HepG2 (cell line): ENCODE measurements around the gene CSN3. TPM values are rescaled to one million over a fixed set of nuclear protein-coding genes. Genes with fewer than 3 reads are reported as not detected.
A peak's percentile ranks its signal among the peaks of the same experiment; 100 is the strongest.

Experiments used
- ATAC-seq: fragments of 200-7000 bp; cut with Tn5 transposase; 3 replicates; pipeline ENCODE4 v1.9.1; 2020; ENCODE audit warnings: mild to moderate bottlenecking, moderate library complexity
- BruUV-seq: library from RNA; stranded (reverse); fragments of 400-500 nt; replicated peaks from 2 replicates; lab custom pipeline; 2021; lab: Mats Ljungman, UMichigan
- CTCF ChIA-PET: fragments of 300-600 bp; formaldehyde crosslinking; extraction: SDS; loops from one replicate; lab custom pipeline; 2021; ENCODE audit warnings: low total read pairs, inconsistent platforms, low intra/inter-chr PET ratio; lab: Yijun Ruan, JAX
- POLR2A ChIA-PET: fragments of 350-600 bp; sonication (Branson Sonifier 250); formaldehyde crosslinking; loops from one replicate; lab custom pipeline; 2020; ENCODE audit warnings: antibody characterized with exemption, inconsistent platforms; lab: Yijun Ruan, JAX
- DNase-seq: peaks from one replicate; pipeline ENCODE4 v3.0.0-alpha.2; 2015; ENCODE audit warnings: low spot score
- FAIRE-seq: peaks from 3 replicates; lab custom pipeline; 2011; peaks lifted over from hg19 to GRCh38; lab: Jason Lieb, UNC
- H2AFZ ChIP-seq: one replicate; pipeline ENCODE4 v1.6.1; 2011; ENCODE audit warnings: low read length, inconsistent platforms
- H3K27ac ChIP-seq: fragments of 300-600 bp; 3 replicates; pipeline ENCODE4 v1.8.0; 2011; ENCODE audit warnings: mixed run types, mild to moderate bottlenecking, mixed read lengths, low read length, inconsistent platforms; ENCODE audit not compliant: insufficient read depth; ENCODE audit errors: extremely low read length
- H3K27me3 ChIP-seq, 2 experiments: fragments of 200-600 bp in 1 of 2; 2 replicates in 1 of 2; 3 replicates in 1 of 2; pipeline versions ENCODE4 v1.6.0 to v1.8.0; 2011; ENCODE audit warnings: low read length in 2 of 2, mild to moderate bottlenecking in 2 of 2, moderate library complexity in 2 of 2, inconsistent platforms in 1 of 2; ENCODE audit not compliant: insufficient read depth in 2 of 2, control insufficient read depth in 1 of 2
- H3K36me3 ChIP-seq, 2 experiments: fragments of 200-600 bp in 1 of 2; replicated peaks in 1 of 2; 2 replicates in 1 of 2; 3 replicates in 1 of 2; pipeline versions ENCODE4 v1.5.1 to v1.8.0; 2011; ENCODE audit warnings: low read length in 2 of 2, inconsistent platforms in 1 of 2; ENCODE audit not compliant: insufficient read depth in 2 of 2, control insufficient read depth in 1 of 2
- H3K4me1 ChIP-seq: 2 replicates; pipeline ENCODE4 v1.5.1; 2012; ENCODE audit warnings: low read length, inconsistent platforms; ENCODE audit not compliant: insufficient read depth
- H3K4me2 ChIP-seq: 2 replicates; pipeline ENCODE4 v1.6.0; 2011; ENCODE audit warnings: low read depth, low read length, inconsistent platforms
- H3K4me3 ChIP-seq, 3 experiments: fragments of 200-600 bp in 1 of 3; sonication (generic), shearing (Covaris generic) in 1 of 3; replicated peaks in 1 of 3; 2 replicates each; pipeline ENCODE4 v1.5.1; 2011 to 2016; ENCODE audit warnings: low read length in 3 of 3, inconsistent platforms in 2 of 3, low read depth in 2 of 3, mild to moderate bottlenecking in 2 of 3, control low read depth in 1 of 3, mixed read lengths in 1 of 3; ENCODE audit not compliant: insufficient read depth in 1 of 3
- H3K79me2 ChIP-seq: one replicate; pipeline ENCODE4 v1.6.1; 2011; ENCODE audit warnings: low read length, inconsistent platforms; ENCODE audit not compliant: insufficient read depth
- H3K9ac ChIP-seq: 2 replicates; pipeline ENCODE4 v1.6.0; 2011; ENCODE audit warnings: mild to moderate bottlenecking, low read depth, low read length, inconsistent platforms; ENCODE audit not compliant: insufficient read depth
- H3K9me3 ChIP-seq: 2 replicates; pipeline ENCODE4 v1.5.1; 2012; ENCODE audit warnings: mild to moderate bottlenecking, low read length
- H4K20me1 ChIP-seq: 2 replicates; pipeline ENCODE4 v1.6.0; 2011; ENCODE audit warnings: inconsistent platforms, mild to moderate bottlenecking, low read length, moderate library complexity; ENCODE audit not compliant: insufficient read depth
- FOXA1 ChIP-seq, 2 experiments: fragments of 450-650 bp in 1 of 2; sonication (generic) in 1 of 2; formaldehyde crosslinking in 1 of 2; IDR thresholded peaks; 2 replicates each; pipeline versions ENCODE4 v1.4.0 to v1.6.1; 2016 to 2020; ENCODE audit warnings: missing genetic modification reagents in 1 of 2
- FOXA3 ChIP-seq: IDR thresholded peaks from 2 replicates; pipeline ENCODE4 v1.6.1; 2016; ENCODE audit warnings: missing genetic modification reagents, missing compliant biosample characterization
- FOXK1 ChIP-seq: sonication (generic); formaldehyde crosslinking; IDR thresholded peaks from 2 replicates; pipeline ENCODE4 v1.4.0; 2020; ENCODE audit warnings: low read depth, missing genetic modification reagents, borderline replicate concordance
- GATAD2A ChIP-seq: IDR thresholded peaks from 2 replicates; pipeline ENCODE4 v1.6.1; 2016
- HOXA9 ChIP-seq: sonication (generic); formaldehyde crosslinking; IDR thresholded peaks from 2 replicates; pipeline ENCODE4 v1.8.1; 2022; ENCODE audit warnings: missing genetic modification reagents, mild to moderate bottlenecking, moderate library complexity, borderline replicate concordance
- NCOA2 ChIP-seq: sonication (generic); formaldehyde crosslinking; IDR thresholded peaks from 2 replicates; pipeline ENCODE4 v1.8.0; 2022; ENCODE audit warnings: inconsistent platforms
- POGZ ChIP-seq: sonication (generic); formaldehyde crosslinking; IDR thresholded peaks from 2 replicates; pipeline ENCODE4 v1.4.0; 2020; ENCODE audit warnings: mild to moderate bottlenecking, missing genetic modification reagents
- POLR2A ChIP-seq, 2 experiments: IDR thresholded peaks; 2 replicates each; pipeline ENCODE4 v1.6.1; 2011; ENCODE audit warnings: low read depth in 2 of 2, low read length in 2 of 2, mild to moderate bottlenecking in 1 of 2, moderate library complexity in 1 of 2; ENCODE audit not compliant: insufficient read depth in 1 of 2
- PTBP1 ChIP-seq: fragments of 200-400 bp; formaldehyde crosslinking; IDR thresholded peaks from 2 replicates; pipeline ENCODE4 v1.6.1; 2018; ENCODE audit warnings: low read length, low read depth; ENCODE audit not compliant: poor library complexity, severe bottlenecking
- SAP130 ChIP-seq: IDR thresholded peaks from 2 replicates; pipeline ENCODE4 v1.6.1; 2016; ENCODE audit warnings: low read depth
- SIX1 ChIP-seq: sonication (generic); formaldehyde crosslinking; IDR thresholded peaks from 2 replicates; pipeline ENCODE4 v1.4.0; 2020; ENCODE audit warnings: missing genetic modification reagents, borderline replicate concordance
- STAG1 ChIP-seq: sonication (generic); formaldehyde crosslinking; IDR thresholded peaks from 2 replicates; pipeline ENCODE4 v1.4.0; 2020; ENCODE audit warnings: missing genetic modification reagents
- ZBTB42 ChIP-seq: sonication (generic); formaldehyde crosslinking; IDR thresholded peaks from 2 replicates; pipeline ENCODE4 v1.5.0; 2020; ENCODE audit warnings: mild to moderate bottlenecking, missing genetic modification reagents
- ZNF3 ChIP-seq: IDR thresholded peaks from 2 replicates; pipeline ENCODE4 v1.7.0; 2017; ENCODE audit warnings: inconsistent platforms
- ZNF563 ChIP-seq: sonication (generic); formaldehyde crosslinking; IDR thresholded peaks from 2 replicates; pipeline ENCODE4 v1.8.0; 2022; ENCODE audit warnings: mild to moderate bottlenecking, moderate library complexity, missing genetic modification reagents
- ZNF720 ChIP-seq: sonication (generic); formaldehyde crosslinking; IDR thresholded peaks from 2 replicates; pipeline ENCODE4 v1.4.0; 2020; ENCODE audit warnings: missing genetic modification reagents
- WGBS: methylation state at CpG from one replicate; pipeline ENCODE4 v1.1.6; 2017; ENCODE audit warnings: low lambda C conversion rate; 5-methylcytosine and 5-hydroxymethylcytosine counted together
- in situ Hi-C: cut with HindIII; loops from 2 replicates; pipeline ENCODE4 v1.10.0; 2017; ENCODE audit warnings: low pct_unique_long_range_greater_than_20kb; ENCODE audit not compliant: extremely low pct_ligation_motif_present
- intact Hi-C: fragments of 100-400 bp; cut with micrococcal nuclease; formaldehyde crosslinking; loops from one replicate; pipeline ENCODE4 v1.10.0; 2022; ENCODE audit not compliant: unreplicated experiment
- polyA plus RNA-seq, 8 experiments: library from polyadenylated mRNA; depleted of rRNA in 3 of 8; stranded (reverse) in 7 of 8; unstranded in 1 of 8; fragments of >200 nt; fragmentation: Illumina TruSeq in 4 of 8; extraction: Trizol in 4 of 8; gene quantifications; 2 replicates each; pipeline versions ENCODE4 v1.2.1 to v1.2.3, GENCODE V29; 2011 to 2016; ENCODE audit warnings: low read depth in 4 of 8, missing spikeins in 1 of 8, mixed read lengths in 1 of 8; ENCODE audit not compliant: insufficient read depth in 1 of 8
- total RNA-seq, 5 experiments: library from RNA; depleted of rRNA; stranded (reverse); fragments of >200 nt; fragmentation: Illumina TruSeq; extraction: Trizol; gene quantifications; 2 replicates each; pipeline ENCODE4 v1.2.3, GENCODE V29; 2016; ENCODE audit warnings: low read depth in 1 of 5
- TF ChIP-seq, protein P1 (sequence below): sonication (generic); formaldehyde crosslinking; IDR thresholded peaks from 2 replicates; pipeline ENCODE4 v1.5.0; 2020; ENCODE audit warnings: mild to moderate bottlenecking, missing genetic modification reagents, moderate library complexity
- TF ChIP-seq, protein P2 (sequence below): sonication (generic); formaldehyde crosslinking; IDR thresholded peaks from 2 replicates; pipeline ENCODE4 v1.4.0; 2020; ENCODE audit warnings: mild to moderate bottlenecking, missing genetic modification reagents, borderline replicate concordance
- TF ChIP-seq, protein P3 (sequence below): IDR thresholded peaks from 2 replicates; pipeline ENCODE4 v1.6.1; 2016; ENCODE audit warnings: missing compliant biosample characterization, missing genetic modification reagents, borderline replicate concordance
- TF ChIP-seq, protein P4 (sequence below): sonication (generic); formaldehyde crosslinking; IDR thresholded peaks from 2 replicates; pipeline ENCODE4 v1.8.1; 2022; ENCODE audit warnings: low read depth, mild to moderate bottlenecking, missing genetic modification reagents

Gene CSN3
- total and polyA plus RNA-seq, 2 of the 13 experiments (the other 11 are each of a cell fraction or from before 2014, with no cell fraction given): not detected

DNA sequence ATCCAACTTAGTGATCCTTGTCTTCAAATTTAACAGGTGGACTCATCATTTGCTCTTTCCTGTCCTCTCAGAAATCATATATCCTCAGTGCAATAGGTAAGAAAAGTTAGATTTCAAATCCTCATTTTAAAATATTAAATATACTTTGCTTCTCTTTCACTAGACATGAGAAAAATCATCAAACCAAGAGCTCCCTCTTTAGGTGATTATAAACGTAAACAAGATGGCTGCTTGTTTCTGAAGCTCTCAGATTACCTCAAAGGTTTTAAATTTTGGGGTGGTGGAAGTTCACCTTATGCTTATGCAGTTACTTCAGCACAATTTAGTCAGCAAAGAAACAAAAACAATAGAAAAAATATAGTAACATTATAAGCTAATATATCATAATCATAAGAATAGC lies 27.3 kb downstream of the CSN3 start:
- in situ Hi-C loops (no loop called here), intact Hi-C loops (loop anchor here (2.0 kb wide), 2 partner anchors 87 to 579 kb away; no protein-coding TSS in a partner anchor)
- POLR2A ChIA-PET: no interaction called here
- H3K9ac ChIP-seq: no peak overlapping the region
- no peaks in the 10 kb centered on the region for H4K20me1 ChIP-seq
- WGBS: 56% methylated on average over 1 of the region's 1 CpG
- no peak overlapping the region for H2AFZ ChIP-seq
- H3K27ac ChIP-seq: no peak overlapping the region
- H3K9me3 ChIP-seq: no peaks in the 10 kb centered on the region
- H3K4me3 ChIP-seq: no peak overlapping the region
- BruUV-seq: no TSS peak
- ATAC-seq: no peak
- no peak overlapping the region for H3K4me2 ChIP-seq
- no peaks in the 10 kb centered on the region for H3K27me3 ChIP-seq
- no peaks in the 10 kb centered on the region for H3K79me2 ChIP-seq
- no peaks in the 10 kb centered on the region for H3K4me1 ChIP-seq
- CTCF ChIA-PET: no interaction called here
- FAIRE-seq: no peak
- H3K36me3 ChIP-seq: no peaks in the 10 kb centered on the region
- peak; percentile 10 for DNase-seq
- TF ChIP-seq GATAD2A (CRISPR knock-in tag): 0 out of 2 replicates have a peak, but pooled peaks have one; percentile 15
- peak; percentile 22; the same call in 1 of the 2 replicates for TF ChIP-seq FOXK1 (CRISPR knock-in tag)
- TF ChIP-seq ZNF720: no peak
- TF ChIP-seq, protein P1, sequence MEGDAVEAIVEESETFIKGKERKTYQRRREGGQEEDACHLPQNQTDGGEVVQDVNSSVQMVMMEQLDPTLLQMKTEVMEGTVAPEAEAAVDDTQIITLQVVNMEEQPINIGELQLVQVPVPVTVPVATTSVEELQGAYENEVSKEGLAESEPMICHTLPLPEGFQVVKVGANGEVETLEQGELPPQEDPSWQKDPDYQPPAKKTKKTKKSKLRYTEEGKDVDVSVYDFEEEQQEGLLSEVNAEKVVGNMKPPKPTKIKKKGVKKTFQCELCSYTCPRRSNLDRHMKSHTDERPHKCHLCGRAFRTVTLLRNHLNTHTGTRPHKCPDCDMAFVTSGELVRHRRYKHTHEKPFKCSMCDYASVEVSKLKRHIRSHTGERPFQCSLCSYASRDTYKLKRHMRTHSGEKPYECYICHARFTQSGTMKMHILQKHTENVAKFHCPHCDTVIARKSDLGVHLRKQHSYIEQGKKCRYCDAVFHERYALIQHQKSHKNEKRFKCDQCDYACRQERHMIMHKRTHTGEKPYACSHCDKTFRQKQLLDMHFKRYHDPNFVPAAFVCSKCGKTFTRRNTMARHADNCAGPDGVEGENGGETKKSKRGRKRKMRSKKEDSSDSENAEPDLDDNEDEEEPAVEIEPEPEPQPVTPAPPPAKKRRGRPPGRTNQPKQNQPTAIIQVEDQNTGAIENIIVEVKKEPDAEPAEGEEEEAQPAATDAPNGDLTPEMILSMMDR (CRISPR knock-in tag): peak; percentile 39
- no peak for TF ChIP-seq PTBP1
- peak; percentile 31; the same call in 1 of the 2 replicates for TF ChIP-seq SIX1
- no peak for TF ChIP-seq NCOA2
- no peak for TF ChIP-seq ZBTB42 (CRISPR knock-in tag)
- no peak for TF ChIP-seq POLR2A (IDR thresholded peaks at IDR 0.05; ENCODE audit: insufficient read depth in 1 of 2, low read depth in 2 of 2, low read length in 2 of 2)
- no peak for TF ChIP-seq SAP130
- TF ChIP-seq, protein P2, sequence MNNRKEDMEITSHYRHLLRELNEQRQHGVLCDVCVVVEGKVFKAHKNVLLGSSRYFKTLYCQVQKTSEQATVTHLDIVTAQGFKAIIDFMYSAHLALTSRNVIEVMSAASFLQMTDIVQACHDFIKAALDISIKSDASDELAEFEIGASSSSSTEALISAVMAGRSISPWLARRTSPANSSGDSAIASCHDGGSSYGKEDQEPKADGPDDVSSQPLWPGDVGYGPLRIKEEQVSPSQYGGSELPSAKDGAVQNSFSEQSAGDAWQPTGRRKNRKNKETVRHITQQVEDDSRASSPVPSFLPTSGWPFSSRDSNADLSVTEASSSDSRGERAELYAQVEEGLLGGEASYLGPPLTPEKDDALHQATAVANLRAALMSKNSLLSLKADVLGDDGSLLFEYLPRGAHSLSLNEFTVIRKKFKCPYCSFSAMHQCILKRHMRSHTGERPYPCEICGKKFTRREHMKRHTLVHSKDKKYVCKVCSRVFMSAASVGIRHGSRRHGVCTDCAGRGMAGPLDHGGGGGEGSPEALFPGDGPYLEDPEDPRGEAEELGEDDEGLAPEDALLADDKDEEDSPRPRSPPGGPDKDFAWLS (CRISPR knock-in tag): no peak
- no peak for TF ChIP-seq FOXA1 (IDR thresholded peaks at IDR 0.05)
- TF ChIP-seq FOXA1 (CRISPR knock-in tag; IDR thresholded peaks at IDR 0.05): 0 out of 2 replicates have a peak, but pooled peaks have one; percentile 32
- 0 out of 2 replicates have a peak, but pooled peaks have one; percentile 33 for TF ChIP-seq FOXA3
- no peak for TF ChIP-seq HOXA9 (CRISPR knock-in tag)
- TF ChIP-seq STAG1 (CRISPR knock-in tag): peak; percentile 56
- no peak for TF ChIP-seq ZNF3 (CRISPR knock-in tag)
- TF ChIP-seq, protein P3, sequence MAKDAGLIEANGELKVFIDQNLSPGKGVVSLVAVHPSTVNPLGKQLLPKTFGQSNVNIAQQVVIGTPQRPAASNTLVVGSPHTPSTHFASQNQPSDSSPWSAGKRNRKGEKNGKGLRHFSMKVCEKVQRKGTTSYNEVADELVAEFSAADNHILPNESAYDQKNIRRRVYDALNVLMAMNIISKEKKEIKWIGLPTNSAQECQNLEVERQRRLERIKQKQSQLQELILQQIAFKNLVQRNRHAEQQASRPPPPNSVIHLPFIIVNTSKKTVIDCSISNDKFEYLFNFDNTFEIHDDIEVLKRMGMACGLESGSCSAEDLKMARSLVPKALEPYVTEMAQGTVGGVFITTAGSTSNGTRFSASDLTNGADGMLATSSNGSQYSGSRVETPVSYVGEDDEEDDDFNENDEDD (CRISPR knock-in tag): no peak
- TF ChIP-seq, protein P4, sequence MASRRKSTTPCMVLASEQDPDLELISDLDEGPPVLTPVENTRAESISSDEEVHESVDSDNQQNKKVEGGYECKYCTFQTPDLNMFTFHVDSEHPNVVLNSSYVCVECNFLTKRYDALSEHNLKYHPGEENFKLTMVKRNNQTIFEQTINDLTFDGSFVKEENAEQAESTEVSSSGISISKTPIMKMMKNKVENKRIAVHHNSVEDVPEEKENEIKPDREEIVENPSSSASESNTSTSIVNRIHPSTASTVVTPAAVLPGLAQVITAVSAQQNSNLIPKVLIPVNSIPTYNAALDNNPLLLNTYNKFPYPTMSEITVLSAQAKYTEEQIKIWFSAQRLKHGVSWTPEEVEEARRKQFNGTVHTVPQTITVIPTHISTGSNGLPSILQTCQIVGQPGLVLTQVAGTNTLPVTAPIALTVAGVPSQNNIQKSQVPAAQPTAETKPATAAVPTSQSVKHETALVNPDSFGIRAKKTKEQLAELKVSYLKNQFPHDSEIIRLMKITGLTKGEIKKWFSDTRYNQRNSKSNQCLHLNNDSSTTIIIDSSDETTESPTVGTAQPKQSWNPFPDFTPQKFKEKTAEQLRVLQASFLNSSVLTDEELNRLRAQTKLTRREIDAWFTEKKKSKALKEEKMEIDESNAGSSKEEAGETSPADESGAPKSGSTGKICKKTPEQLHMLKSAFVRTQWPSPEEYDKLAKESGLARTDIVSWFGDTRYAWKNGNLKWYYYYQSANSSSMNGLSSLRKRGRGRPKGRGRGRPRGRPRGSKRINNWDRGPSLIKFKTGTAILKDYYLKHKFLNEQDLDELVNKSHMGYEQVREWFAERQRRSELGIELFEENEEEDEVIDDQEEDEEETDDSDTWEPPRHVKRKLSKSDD (CRISPR knock-in tag): no peak
- no peak for TF ChIP-seq ZNF563 (CRISPR knock-in tag)
- TF ChIP-seq POGZ (CRISPR knock-in tag): peak; percentile 34; the same call in 1 of the 2 replicates
